GM12878 (cell line): ENCODE measurements around the gene SPRTN. TPM values are rescaled to one million over a fixed set of nuclear protein-coding genes. Genes with fewer than 3 reads are reported as not detected.

ENCODE experiments used
- ATAC-seq: fragments of 200-7000 bp; cut with Tn5 transposase; 3 replicates; pipeline ENCODE4 v1.9.1; 2020; ENCODE audit warnings: mild to moderate bottlenecking, moderate library complexity
- BruUV-seq: library from RNA; stranded (reverse); fragments of 400-500 nt; replicated peaks from 2 replicates; lab custom pipeline; 2021; lab: Mats Ljungman, UMichigan
- CTCF ChIA-PET: fragments of 300-600 bp; sonication (Branson Sonifier 250); formaldehyde crosslinking; extraction: SDS; loops from one replicate; lab custom pipeline; 2021; ENCODE audit warnings: inconsistent platforms; lab: Yijun Ruan, JAX
- POLR2A ChIA-PET: fragments of 350-600 bp; formaldehyde crosslinking; extraction: SDS; loops from one replicate; lab custom pipeline; 2021; ENCODE audit warnings: inconsistent platforms; lab: Charles Lee
- RAD21 ChIA-PET: fragments of 300-600 bp; sonication (Branson Sonifier 250); formaldehyde crosslinking; loops from one replicate; lab custom pipeline; 2023; ENCODE audit warnings: antibody characterized with exemption; ENCODE audit not compliant: unreplicated experiment; lab: Charles Lee
- SMC1A ChIA-PET: fragments of 300-600 bp; sonication (Branson Sonifier 250); formaldehyde crosslinking; loops from one replicate; lab custom pipeline; 2023; ENCODE audit not compliant: unreplicated experiment, uncharacterized antibody; lab: Charles Lee
- DNase-seq: peaks from one replicate; pipeline ENCODE4 v3.0.0-alpha.2; 2011; ENCODE audit warnings: low read depth, low spot score
- FAIRE-seq: peaks from 3 replicates; lab custom pipeline; 2011; peaks lifted over from hg19 to GRCh38; lab: Jason Lieb, UNC
- H2AFZ ChIP-seq: 2 replicates; pipeline ENCODE4 v1.6.0; 2011; ENCODE audit warnings: low read depth, low read length, control low read depth; ENCODE audit not compliant: control insufficient read depth
- H3K27ac ChIP-seq: 2 replicates; pipeline ENCODE4 v1.5.1; 2011; ENCODE audit warnings: control low read depth; ENCODE audit not compliant: control insufficient read depth, insufficient read depth
- H3K27me3 ChIP-seq, 2 experiments: replicated peaks in 1 of 2; 2 replicates each; pipeline versions ENCODE4 v1.6.0 to v1.6.1; 2011; ENCODE audit warnings: low read length in 1 of 2; ENCODE audit not compliant: control insufficient read depth in 2 of 2, insufficient read depth in 2 of 2
- H3K36me3 ChIP-seq, 2 experiments: 2 replicates each; pipeline ENCODE4 v1.5.1; 2011; ENCODE audit warnings: low read length in 1 of 2; ENCODE audit not compliant: control insufficient read depth in 2 of 2, insufficient read depth in 2 of 2
- H3K4me1 ChIP-seq: 2 replicates; pipeline ENCODE4 v1.6.1; 2011; ENCODE audit warnings: mild to moderate bottlenecking, low read length, moderate library complexity, mixed read lengths; ENCODE audit not compliant: control insufficient read depth, insufficient read depth
- H3K4me2 ChIP-seq: 2 replicates; pipeline ENCODE4 v1.6.0; 2011; ENCODE audit warnings: control low read depth; ENCODE audit not compliant: control insufficient read depth, insufficient read depth
- H3K4me3 ChIP-seq: fragments of 200-600 bp; sonication (generic); 2 replicates; pipeline ENCODE4 v1.5.1; 2016
- H3K79me2 ChIP-seq: 2 replicates; pipeline ENCODE4 v1.6.0; 2011; ENCODE audit warnings: low read length; ENCODE audit not compliant: control insufficient read depth, insufficient read depth
- H3K9ac ChIP-seq: 2 replicates; pipeline ENCODE4 v1.8.0; 2011; ENCODE audit warnings: low read length, control low read depth, mixed read lengths; ENCODE audit not compliant: control insufficient read depth, insufficient read depth
- H3K9me3 ChIP-seq: replicated peaks from 3 replicates; pipeline ENCODE4 v1.5.1; 2011; ENCODE audit warnings: mild to moderate bottlenecking, low read length; ENCODE audit not compliant: control insufficient read depth, insufficient read depth
- H4K20me1 ChIP-seq: 2 replicates; pipeline ENCODE4 v1.6.0; 2011; ENCODE audit not compliant: control insufficient read depth, insufficient read depth
- E2F4 ChIP-seq: IDR thresholded peaks from 2 replicates; pipeline ENCODE4 v1.6.1; 2012; ENCODE audit warnings: low read depth, low read length, improper control_type of control experiment
- HDAC6 ChIP-seq: fragments of 200-600 bp; sonication (generic); IDR thresholded peaks from one replicate; pipeline ENCODE4 v1.8.0; 2017; ENCODE audit warnings: antibody characterized with exemption; ENCODE audit not compliant: unreplicated experiment
- MXI1 ChIP-seq: fragments of 150-350 bp; IDR thresholded peaks from 2 replicates; pipeline ENCODE4 v1.6.1; 2011; ENCODE audit warnings: low read depth, mild to moderate bottlenecking, inconsistent platforms, low read length, improper control_type of control experiment
- PKNOX1 ChIP-seq: fragments of 450-650 bp; IDR thresholded peaks from 2 replicates; pipeline ENCODE4 v1.6.1; 2016; ENCODE audit warnings: mild to moderate bottlenecking
- RFX5 ChIP-seq: IDR thresholded peaks from 2 replicates; pipeline ENCODE4 v1.6.1; 2011; ENCODE audit warnings: low read depth, low read length, improper control_type of control experiment
- SIN3A ChIP-seq: IDR thresholded peaks from 2 replicates; pipeline ENCODE4 v1.6.1; 2012; ENCODE audit warnings: low read depth, low read length, improper control_type of control experiment
- ZBED1 ChIP-seq: IDR thresholded peaks from 2 replicates; pipeline ENCODE4 v1.6.1; 2016; ENCODE audit warnings: borderline replicate concordance
- WGBS: methylation state at CpG from one replicate; pipeline ENCODE4 v1.1.6; 2016; ENCODE audit warnings: low lambda C conversion rate; ENCODE audit not compliant: insufficient replicate concordance, insufficient coverage; ENCODE audit errors: missing lambda C conversion rate; 5-methylcytosine and 5-hydroxymethylcytosine counted together
- in situ Hi-C: fragments of 300-500 bp; cut with MboI; formaldehyde crosslinking; loops from 9 replicates; pipeline ENCODE4 v1.14.3; 2018; ENCODE audit warnings: mixed read lengths
- intact Hi-C: fragments of 100-400 bp; cut with micrococcal nuclease; formaldehyde crosslinking; loops from one replicate; pipeline ENCODE4 v1.14.2; 2022; ENCODE audit not compliant: unreplicated experiment
- polyA plus RNA-seq, 11 experiments: library from polyadenylated mRNA; depleted of rRNA in 4 of 11; unstranded in 6 of 11; stranded (reverse) in 5 of 11; fragments of >200 nt; fragmentation: Nextera tagmentation in 4 of 11; fragmentation: Illumina TruSeq in 1 of 11; extraction: Ambion mirVana in 4 of 11; extraction: Trizol in 1 of 11; gene quantifications; 1 replicate in 1 of 11; 2 replicates in 10 of 11; pipeline versions ENCODE4 v1.2.1 to v1.2.3, GENCODE V29; 2011 to 2016; ENCODE audit warnings: inconsistent platforms in 2 of 11, missing spikeins in 2 of 11, low read depth in 1 of 11
- total RNA-seq, 4 experiments: library from RNA; depleted of rRNA in 3 of 4; stranded (reverse); fragments of >200 nt in 3 of 4; fragmentation: Illumina TruSeq in 1 of 4; extraction: Trizol in 1 of 4; gene quantifications; 2 replicates each; pipeline versions ENCODE4 v1.2.1 to v1.2.3, GENCODE V29; 2013 to 2021
- TF ChIP-seq, protein P1 (sequence below): fragments of 450-650 bp; IDR thresholded peaks from 2 replicates; pipeline ENCODE4 v1.6.1; 2014; ENCODE audit warnings: mild to moderate bottlenecking
- TF ChIP-seq, protein P2 (sequence below): fragments of 450-650 bp; conservative IDR thresholded peaks from 2 replicates; pipeline ENCODE4 v1.6.1; 2017; ENCODE audit warnings: mild to moderate bottlenecking, moderate library complexity

The SPRTN gene
- total and polyA plus RNA-seq, 10 of the 15 experiments (the other 5 are each of a cell fraction or from before 2014, with no cell fraction given) = 4.4 to 16.5 (median 12.1) TPM

DNA sequence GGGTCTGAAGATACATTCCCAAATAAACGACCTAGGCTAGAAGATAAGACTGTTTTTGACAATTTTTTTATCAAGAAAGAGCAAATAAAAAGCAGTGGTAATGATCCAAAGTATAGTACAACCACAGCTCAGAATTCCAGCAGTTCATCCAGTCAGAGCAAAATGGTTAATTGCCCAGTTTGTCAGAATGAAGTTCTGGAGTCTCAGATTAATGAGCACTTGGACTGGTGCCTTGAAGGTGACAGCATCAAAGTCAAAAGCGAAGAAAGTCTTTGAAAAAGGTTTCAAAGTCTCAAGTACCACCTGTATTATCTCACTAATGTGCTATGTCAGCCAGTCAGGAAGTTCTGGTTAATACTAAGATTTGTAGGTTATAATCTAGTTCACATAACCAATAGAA is 15.0 kb downstream of the SPRTN start:
- BruUV-seq = TSS peak; percentile 25
- no peak overlapping the region for H3K27ac ChIP-seq
- H3K36me3 ChIP-seq = no peaks in the 10 kb centered on the region; a peak in 2 of 4 replicates
- H3K4me3 ChIP-seq = no peak overlapping the region
- FAIRE-seq (no peak), DNase-seq (no peak), ATAC-seq (no peak)
- TF ChIP-seq MXI1 = no peak
- TF ChIP-seq, protein P1, sequence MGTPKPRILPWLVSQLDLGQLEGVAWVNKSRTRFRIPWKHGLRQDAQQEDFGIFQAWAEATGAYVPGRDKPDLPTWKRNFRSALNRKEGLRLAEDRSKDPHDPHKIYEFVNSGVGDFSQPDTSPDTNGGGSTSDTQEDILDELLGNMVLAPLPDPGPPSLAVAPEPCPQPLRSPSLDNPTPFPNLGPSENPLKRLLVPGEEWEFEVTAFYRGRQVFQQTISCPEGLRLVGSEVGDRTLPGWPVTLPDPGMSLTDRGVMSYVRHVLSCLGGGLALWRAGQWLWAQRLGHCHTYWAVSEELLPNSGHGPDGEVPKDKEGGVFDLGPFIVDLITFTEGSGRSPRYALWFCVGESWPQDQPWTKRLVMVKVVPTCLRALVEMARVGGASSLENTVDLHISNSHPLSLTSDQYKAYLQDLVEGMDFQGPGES = no peak
- H3K9ac ChIP-seq = no peak overlapping the region
- in situ Hi-C loops = no loop called here
- POLR2A ChIA-PET = interaction anchor here (1.4 kb wide), 1 partner anchor 15 kb away, joined by 4 read pairs; the partner anchor contains the start of genes EXOC8 and SPRTN
- no peaks in the 10 kb centered on the region for H3K79me2 ChIP-seq
- RAD21 ChIA-PET = no interaction called here
- no peaks in the 10 kb centered on the region for H3K9me3 ChIP-seq
- H3K4me1 ChIP-seq = no peaks in the 10 kb centered on the region
- no peaks in the 10 kb centered on the region for H4K20me1 ChIP-seq
- H2AFZ ChIP-seq = no peak overlapping the region
- SMC1A ChIA-PET = no interaction called here
- WGBS = 67% methylated on average over 2 of the region's 2 CpGs
- intact Hi-C loops = no loop called here
- CTCF ChIA-PET = no interaction called here
- no peaks in the 10 kb centered on the region for H3K27me3 ChIP-seq
- H3K4me2 ChIP-seq = no peak overlapping the region

- ChIA-PET SMC1A (interaction anchor here (0.9 kb wide), 1 partner anchor 247 kb away, joined by 3 read pairs; no protein-coding TSS in a partner anchor), RAD21 (no interaction called here), POLR2A (no interaction called here), CTCF (interaction anchor here (1.0 to 3.3 kb wide), 5 partner anchors 16 to 230 kb away, joined by 3 to 15 read pairs (median 4); partner anchors contain the start of genes EXOC8 and SPRTN)
- FAIRE-seq (no peak), DNase-seq (no peak), ATAC-seq (no peak)
- intact Hi-C loops = loop anchor here (5.0 kb wide), 1 partner anchor 63 kb away; no protein-coding TSS in a partner anchor
- no peaks in the 10 kb centered on the region; a peak in 1 of 4 replicates for H3K36me3 ChIP-seq
- no TSS peak for BruUV-seq
- WGBS = 96% methylated on average over 5 of the region's 5 CpGs
- H3K4me2 ChIP-seq = no peak overlapping the region
- no peak overlapping the region for H3K4me3 ChIP-seq
- H3K9ac ChIP-seq = no peak overlapping the region
- H3K4me1 ChIP-seq = no peaks in the 10 kb centered on the region
- no peaks in the 10 kb centered on the region for H4K20me1 ChIP-seq
- in situ Hi-C loops = no loop called here
- H3K27ac ChIP-seq = no peak overlapping the region
- H3K27me3 ChIP-seq = no peaks in the 10 kb centered on the region
- no peak overlapping the region for H2AFZ ChIP-seq
- H3K79me2 ChIP-seq = no peaks in the 10 kb centered on the region
- H3K9me3 ChIP-seq = no peaks in the 10 kb centered on the region
- TF ChIP-seq PKNOX1 = no peak
- TF ChIP-seq RFX5 = no peak
- TF ChIP-seq, protein P2, sequence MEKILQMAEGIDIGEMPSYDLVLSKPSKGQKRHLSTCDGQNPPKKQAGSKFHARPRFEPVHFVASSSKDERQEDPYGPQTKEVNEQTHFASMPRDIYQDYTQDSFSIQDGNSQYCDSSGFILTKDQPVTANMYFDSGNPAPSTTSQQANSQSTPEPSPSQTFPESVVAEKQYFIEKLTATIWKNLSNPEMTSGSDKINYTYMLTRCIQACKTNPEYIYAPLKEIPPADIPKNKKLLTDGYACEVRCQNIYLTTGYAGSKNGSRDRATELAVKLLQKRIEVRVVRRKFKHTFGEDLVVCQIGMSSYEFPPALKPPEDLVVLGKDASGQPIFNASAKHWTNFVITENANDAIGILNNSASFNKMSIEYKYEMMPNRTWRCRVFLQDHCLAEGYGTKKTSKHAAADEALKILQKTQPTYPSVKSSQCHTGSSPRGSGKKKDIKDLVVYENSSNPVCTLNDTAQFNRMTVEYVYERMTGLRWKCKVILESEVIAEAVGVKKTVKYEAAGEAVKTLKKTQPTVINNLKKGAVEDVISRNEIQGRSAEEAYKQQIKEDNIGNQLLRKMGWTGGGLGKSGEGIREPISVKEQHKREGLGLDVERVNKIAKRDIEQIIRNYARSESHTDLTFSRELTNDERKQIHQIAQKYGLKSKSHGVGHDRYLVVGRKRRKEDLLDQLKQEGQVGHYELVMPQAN = no peak
- TF ChIP-seq ZBED1 = no peak
- TF ChIP-seq E2F4 = no peak
- no peak for TF ChIP-seq HDAC6
- TF ChIP-seq SIN3A = no peak
Observed at GRCh38 chr1:231354330-231355020, 16.4 kb downstream of the SPRTN start.
